ENCODE measurements around the gene PRM2. TPM values are rescaled to one million over a fixed set of nuclear protein-coding genes. Genes with fewer than 3 reads are reported as not detected.

PRM2 gene
- polyA plus RNA-seq, 1 of the 3 experiments (the other 2 are of a cell fraction) = not detected

DNA sequence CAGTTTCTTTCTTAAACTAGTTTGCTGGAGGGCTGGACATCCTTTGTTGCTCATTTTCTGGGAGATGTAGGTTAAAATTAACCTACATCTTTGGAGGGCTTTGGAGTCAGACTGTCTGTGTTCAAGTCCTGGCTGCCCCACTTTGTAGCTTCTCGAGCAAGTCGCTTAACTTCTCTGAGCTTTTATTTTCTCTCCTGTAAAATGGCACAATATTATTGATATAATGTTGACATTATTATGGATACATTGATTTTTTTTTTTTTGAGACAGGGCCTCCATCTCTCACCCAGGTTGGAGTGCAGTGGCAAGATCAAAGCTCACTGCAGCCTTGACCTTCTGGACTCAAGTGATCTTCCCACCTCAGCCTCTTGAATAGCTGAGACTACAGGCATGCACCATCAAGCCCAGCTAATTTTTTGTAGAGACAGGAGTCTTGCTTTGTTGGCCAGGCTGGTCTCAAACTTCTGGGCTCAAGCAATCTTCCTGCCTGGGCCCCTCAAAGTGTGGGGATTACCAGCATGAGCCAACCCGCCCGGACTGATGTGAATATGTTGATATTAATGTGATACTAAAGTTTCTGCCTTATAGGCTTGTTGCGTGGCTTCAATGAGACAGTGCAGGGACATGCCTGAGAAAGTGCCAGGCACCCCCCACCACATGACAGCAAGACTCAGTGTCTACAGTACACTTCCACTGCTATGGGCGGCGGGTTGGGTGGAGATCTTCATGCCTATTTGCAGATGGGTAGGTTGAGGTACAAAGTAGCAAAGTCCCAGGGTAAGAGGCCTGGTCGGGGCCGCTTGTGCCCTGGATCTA, 37.4 kb upstream of the PRM2 start:
- CTCF ChIA-PET = interaction anchor here (0.6 kb wide), 1 partner anchor 13 kb away, joined by 3 read pairs; no protein-coding TSS in a partner anchor

More for the DNA sequence above, 37.4 kb upstream of the PRM2 start:
- H3K36me3 ChIP-seq (replicated peaks in 1 of 2; ENCODE audit: control insufficient read depth in 1 of 2, insufficient read depth in 2 of 2, low read length in 1 of 2) = no peaks in the 10 kb centered on the region
- H3K9me3 ChIP-seq = no peaks in the 10 kb centered on the region
- no peaks in the 10 kb centered on the region for H3K79me2 ChIP-seq (ENCODE audit: insufficient read depth)
- TF ChIP-seq USF2 (IDR thresholded peaks at IDR 0.05; ENCODE audit: borderline replicate concordance, low read depth, low read length) (no peak), NRF1 (IDR thresholded peaks at IDR 0.05; ENCODE audit: low read depth, low read length) (no peak), SIN3A (IDR thresholded peaks at IDR 0.05; ENCODE audit: borderline replicate concordance, low read depth, low read length) (no peak), RCOR1 (IDR thresholded peaks at IDR 0.05; ENCODE audit: low read length) (no peak), FOSL2 (IDR thresholded peaks at IDR 0.05; ENCODE audit: borderline replicate concordance, low read depth) (no peak), RAD21 (IDR thresholded peaks at IDR 0.05; ENCODE audit: low read length) (no peak), MEF2A (IDR thresholded peaks at IDR 0.05; ENCODE audit: borderline replicate concordance, low read depth) (no peak), POLR2AphosphoS5 (IDR thresholded peaks at IDR 0.05; ENCODE audit: low read depth, low read length) (no peak), RXRA (IDR thresholded peaks at IDR 0.05; ENCODE audit: borderline replicate concordance, low read depth) (no peak), FOXJ3 (CRISPR knock-in tag; IDR thresholded peaks at IDR 0.05) (no peak), YY1 (IDR thresholded peaks at IDR 0.05; ENCODE audit: low read depth) (no peak), JUND (IDR thresholded peaks at IDR 0.05) (no peak), GABPA (IDR thresholded peaks at IDR 0.05; ENCODE audit: low read depth) (no peak), CHD2 (IDR thresholded peaks at IDR 0.05; ENCODE audit: low read length, partially characterized antibody) (no peak), EZH2phosphoT487 (IDR thresholded peaks at IDR 0.05; ENCODE audit: borderline replicate concordance, low read depth) (no peak), GATA2 (CRISPR knock-in tag; IDR thresholded peaks at IDR 0.05) (no peak)
- TF ChIP-seq, protein P1, sequence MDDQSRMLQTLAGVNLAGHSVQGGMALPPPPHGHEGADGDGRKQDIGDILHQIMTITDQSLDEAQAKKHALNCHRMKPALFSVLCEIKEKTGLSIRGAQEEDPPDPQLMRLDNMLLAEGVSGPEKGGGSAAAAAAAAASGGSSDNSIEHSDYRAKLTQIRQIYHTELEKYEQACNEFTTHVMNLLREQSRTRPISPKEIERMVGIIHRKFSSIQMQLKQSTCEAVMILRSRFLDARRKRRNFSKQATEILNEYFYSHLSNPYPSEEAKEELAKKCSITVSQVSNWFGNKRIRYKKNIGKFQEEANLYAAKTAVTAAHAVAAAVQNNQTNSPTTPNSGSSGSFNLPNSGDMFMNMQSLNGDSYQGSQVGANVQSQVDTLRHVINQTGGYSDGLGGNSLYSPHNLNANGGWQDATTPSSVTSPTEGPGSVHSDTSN (IDR thresholded peaks at IDR 0.05) = no peak
- TF ChIP-seq, protein P2, sequence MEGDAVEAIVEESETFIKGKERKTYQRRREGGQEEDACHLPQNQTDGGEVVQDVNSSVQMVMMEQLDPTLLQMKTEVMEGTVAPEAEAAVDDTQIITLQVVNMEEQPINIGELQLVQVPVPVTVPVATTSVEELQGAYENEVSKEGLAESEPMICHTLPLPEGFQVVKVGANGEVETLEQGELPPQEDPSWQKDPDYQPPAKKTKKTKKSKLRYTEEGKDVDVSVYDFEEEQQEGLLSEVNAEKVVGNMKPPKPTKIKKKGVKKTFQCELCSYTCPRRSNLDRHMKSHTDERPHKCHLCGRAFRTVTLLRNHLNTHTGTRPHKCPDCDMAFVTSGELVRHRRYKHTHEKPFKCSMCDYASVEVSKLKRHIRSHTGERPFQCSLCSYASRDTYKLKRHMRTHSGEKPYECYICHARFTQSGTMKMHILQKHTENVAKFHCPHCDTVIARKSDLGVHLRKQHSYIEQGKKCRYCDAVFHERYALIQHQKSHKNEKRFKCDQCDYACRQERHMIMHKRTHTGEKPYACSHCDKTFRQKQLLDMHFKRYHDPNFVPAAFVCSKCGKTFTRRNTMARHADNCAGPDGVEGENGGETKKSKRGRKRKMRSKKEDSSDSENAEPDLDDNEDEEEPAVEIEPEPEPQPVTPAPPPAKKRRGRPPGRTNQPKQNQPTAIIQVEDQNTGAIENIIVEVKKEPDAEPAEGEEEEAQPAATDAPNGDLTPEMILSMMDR (IDR thresholded peaks at IDR 0.05) = no peak
- POLR2A ChIA-PET = no interaction called here
- WGBS (ENCODE audit: low lambda C conversion rate) = 90% methylated on average over 7 of the region's 9 CpGs
- no peaks in the 10 kb centered on the region for H3K9me2 ChIP-seq
- no peaks in the 10 kb centered on the region for H3K27me3 ChIP-seq (ENCODE audit: insufficient read depth)
- H4K20me1 ChIP-seq (ENCODE audit: insufficient read depth) = no peaks in the 10 kb centered on the region
- no peak for DNase-seq
- H3K9ac ChIP-seq = no peak overlapping the region
- H3K27ac ChIP-seq (ENCODE audit: low read depth in 2 of 2, low read length in 1 of 2) = no peak overlapping the region
- H3K4me1 ChIP-seq (ENCODE audit: control insufficient read depth in 1 of 2, insufficient read depth in 2 of 2, low read depth in 1 of 2, low read length in 1 of 2) = peaks cover 0 to 8% of the 10 kb centered on the region in 2 experiments; a peak in 1 of 4 replicates
- no peak overlapping the region for H3K4me3 ChIP-seq (ENCODE audit: low read depth in 2 of 2, low read length in 1 of 2)
- H3F3A ChIP-seq (replicated peaks; ENCODE audit: insufficient read depth) = no peaks in the 10 kb centered on the region
- peak overlapping the region; percentile 33; the same call in 1 of the 2 replicates for H3K4me2 ChIP-seq
- no peak overlapping the region for H2AFZ ChIP-seq (ENCODE audit: low read depth)

Data from SK-N-SH (cell line).